OCI-LY3 (cell line): ENCODE measurements around the gene UNC50.
A peak's percentile ranks its signal among the peaks of the same experiment; 100 is the strongest.

Experiments used
- H2AFZ ChIP-seq: fragments of 200-600, 300-600 bp; shearing (Covaris generic); 2 replicates; pipeline ENCODE4 v1.6.0; 2014; ENCODE audit warnings: antibody characterized with exemption, low read depth, low read length
- H3K27ac ChIP-seq: fragments of 200-600, 300-600 bp; sonication (generic); 2 replicates; pipeline ENCODE4 v1.5.1; 2014; ENCODE audit warnings: mild to moderate bottlenecking, low read length, moderate library complexity, mixed read lengths
- H3K27me3 ChIP-seq: fragments of 200-600, 300-600 bp; sonication (generic); 2 replicates; pipeline ENCODE4 v1.6.1; 2014; ENCODE audit warnings: low read depth, low read length, mixed read lengths
- H3K36me3 ChIP-seq: fragments of 200-600, 300-600 bp; sonication (generic); replicated peaks from 2 replicates; pipeline ENCODE3; 2014; ENCODE audit warnings: low read depth, low read length, mixed read lengths
- H3K4me1 ChIP-seq: fragments of 300-600, 200-600 bp; sonication (generic); 2 replicates; pipeline ENCODE4 v1.6.1; 2014; ENCODE audit warnings: low read length, mixed read lengths
- H3K4me2 ChIP-seq: fragments of 200-600, 300-600 bp; sonication (generic); 2 replicates; pipeline ENCODE4 v1.6.1; 2014; ENCODE audit warnings: low read length, mixed read lengths
- H3K4me3 ChIP-seq: fragments of 300-600, 200-600 bp; sonication (generic); 2 replicates; pipeline ENCODE4 v1.5.1; 2014; ENCODE audit warnings: antibody characterized with exemption, mild to moderate bottlenecking, low read length, moderate library complexity
- H3K79me2 ChIP-seq: fragments of 300-600, 200-600 bp; shearing (Covaris generic); 2 replicates; pipeline ENCODE4 v1.6.1; 2014; ENCODE audit warnings: mild to moderate bottlenecking, low read length, mixed read lengths
- H3K9ac ChIP-seq: fragments of 300-600, 200-600 bp; shearing (Covaris generic); 2 replicates; pipeline ENCODE4 v1.6.0; 2014; ENCODE audit warnings: mild to moderate bottlenecking, low read length, moderate library complexity
- H3K9me3 ChIP-seq: fragments of 200-600, 300-600 bp; shearing (Covaris generic); 2 replicates; pipeline ENCODE4 v1.6.1; 2014; ENCODE audit warnings: low read length, mixed read lengths; ENCODE audit not compliant: insufficient read depth
- H4K20me1 ChIP-seq: fragments of 200-600, 300-600 bp; sonication (generic); 2 replicates; pipeline ENCODE4 v1.6.1; 2016; ENCODE audit warnings: low read length, mixed read lengths; ENCODE audit not compliant: insufficient read depth
- CTCF ChIP-seq: fragments of 200-600, 300-600 bp; sonication (generic); IDR thresholded peaks from 2 replicates; pipeline ENCODE4 v1.5.1; 2014; ENCODE audit warnings: antibody characterized with exemption, low read length, low read depth
- EZH2phosphoT487 ChIP-seq: fragments of 200-600 bp; shearing (Covaris generic); IDR thresholded peaks from 2 replicates; pipeline ENCODE4 v1.6.1; 2018; ENCODE audit warnings: antibody characterized with exemption, mixed run types, low read depth

UNC50 gene

GRCh38 chr2:98647636-98648035 is 39.2 kb downstream of the UNC50 start:
- Histone ChIP-seq H3K27ac (no peak overlapping the region), H3K4me3 (no peak overlapping the region), H3K27me3 (no peaks in the 10 kb centered on the region)

GRCh38 chr2:98648451-98648850 is 40.1 kb downstream of the UNC50 start:
- no peak overlapping the region for H3K9ac ChIP-seq
- H3K4me3 ChIP-seq: no peak overlapping the region
- TF ChIP-seq EZH2phosphoT487: no peak
- H3K79me2 ChIP-seq: no peaks in the 10 kb centered on the region
- H3K4me1 ChIP-seq: peaks cover 7% of the 10 kb centered on the region
- no peaks in the 10 kb centered on the region for H3K27me3 ChIP-seq
- H3K27ac ChIP-seq: no peak overlapping the region
- H3K36me3 ChIP-seq: no peaks in the 10 kb centered on the region
- H3K9me3 ChIP-seq: no peaks in the 10 kb centered on the region
- H3K4me2 ChIP-seq: no peak overlapping the region
- no peak overlapping the region for H2AFZ ChIP-seq
- no peaks in the 10 kb centered on the region for H4K20me1 ChIP-seq

More at GRCh38 chr2:98647636-98648035, 39.2 kb downstream of the UNC50 start:
- Histone ChIP-seq H3K9me3 (no peaks in the 10 kb centered on the region), H3K36me3 (no peaks in the 10 kb centered on the region), H2AFZ (no peak overlapping the region), H3K4me1 (peaks cover 10% of the 10 kb centered on the region), H4K20me1 (no peaks in the 10 kb centered on the region), H3K4me2 (no peak overlapping the region), H3K79me2 (no peaks in the 10 kb centered on the region), H3K9ac (no peak overlapping the region)
- TF ChIP-seq EZH2phosphoT487 (no peak), CTCF (no peak)

- no peaks in the 10 kb centered on the region for H3K36me3 ChIP-seq
- TF ChIP-seq EZH2phosphoT487 (no peak), CTCF (peak; percentile 90)
- H3K79me2 ChIP-seq: no peaks in the 10 kb centered on the region
- H3K4me3 ChIP-seq: no peak overlapping the region
- no peaks in the 10 kb centered on the region for H3K4me1 ChIP-seq
- no peak overlapping the region for H3K9ac ChIP-seq
- no peak overlapping the region for H2AFZ ChIP-seq
- H3K27ac ChIP-seq: no peak overlapping the region
- no peaks in the 10 kb centered on the region for H3K27me3 ChIP-seq
- no peaks in the 10 kb centered on the region for H3K9me3 ChIP-seq
- no peaks in the 10 kb centered on the region for H4K20me1 ChIP-seq
- no peak overlapping the region for H3K4me2 ChIP-seq
These were observed 41.0 kb downstream of the UNC50 start for GRCh38 chr2:98649135-98649991.

- H3K4me3 ChIP-seq: no peak overlapping the region
- no peaks in the 10 kb centered on the region for H3K4me1 ChIP-seq
- H3K36me3 ChIP-seq: no peaks in the 10 kb centered on the region
- H3K27me3 ChIP-seq: no peaks in the 10 kb centered on the region
- H3K79me2 ChIP-seq: no peaks in the 10 kb centered on the region
- H3K9ac ChIP-seq: no peak overlapping the region
- H3K9me3 ChIP-seq: no peaks in the 10 kb centered on the region
- H4K20me1 ChIP-seq: no peaks in the 10 kb centered on the region
- H3K4me2 ChIP-seq: no peak overlapping the region
- no peak overlapping the region for H2AFZ ChIP-seq
- TF ChIP-seq EZH2phosphoT487 (no peak), CTCF (no peak)
- H3K27ac ChIP-seq: no peak overlapping the region
These were observed 41.6 kb downstream of the UNC50 start for GRCh38 chr2:98649992-98650375.
